GM19328 (cell line): Measurements from ENCODE around the gene SOX10.
"Not testable (repeated sequence)": the region's sequence is repeated elsewhere in the genome, so short reads cannot be mapped to it uniquely, and the experiment has no call there.

ENCODE experiments used
- ATAC-seq: cut with Tn5 transposase; IDR thresholded peaks from one replicate; pipeline ENCODE4 v1.9.1; 2021; ENCODE audit warnings: mild to moderate bottlenecking, moderate library complexity; ENCODE audit not compliant: unreplicated experiment

SOX10 gene

GRCh38 chr22:37986371-37986770 lies 2.0 kb upstream of the SOX10 start:
- ATAC-seq, result no peak

- no peak for ATAC-seq
Observed at GRCh38 chr22:37985751-37986281, 1.5 kb upstream of the SOX10 start.

DNA sequence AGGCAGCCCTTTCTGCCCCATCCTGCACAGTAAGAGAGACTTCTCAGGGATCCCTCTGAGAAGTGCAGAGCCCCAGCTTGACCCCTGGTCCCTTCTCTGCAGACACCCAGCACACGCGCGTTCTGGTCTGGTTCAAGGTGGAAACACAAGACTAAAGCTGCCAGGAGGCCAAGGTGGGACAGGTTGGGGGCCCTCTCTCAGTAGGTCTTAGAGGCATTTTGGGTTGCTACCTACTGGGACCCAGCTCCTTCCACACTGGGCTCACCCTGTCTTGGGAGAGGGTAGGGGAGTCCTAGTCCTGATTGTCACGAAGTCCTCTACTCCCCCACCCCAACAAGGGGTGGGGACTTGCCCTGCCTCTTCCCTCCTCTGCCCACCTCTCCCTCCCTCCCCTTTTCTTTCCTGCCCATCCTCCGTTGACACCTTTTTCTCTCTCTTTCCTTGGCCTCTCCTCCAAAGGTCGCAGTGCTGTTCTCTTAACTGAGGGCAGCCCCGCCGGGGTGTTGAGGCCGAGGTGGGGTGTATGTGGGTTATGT lies 763 bp upstream of the SOX10 start:
- no peak for ATAC-seq

DNA sequence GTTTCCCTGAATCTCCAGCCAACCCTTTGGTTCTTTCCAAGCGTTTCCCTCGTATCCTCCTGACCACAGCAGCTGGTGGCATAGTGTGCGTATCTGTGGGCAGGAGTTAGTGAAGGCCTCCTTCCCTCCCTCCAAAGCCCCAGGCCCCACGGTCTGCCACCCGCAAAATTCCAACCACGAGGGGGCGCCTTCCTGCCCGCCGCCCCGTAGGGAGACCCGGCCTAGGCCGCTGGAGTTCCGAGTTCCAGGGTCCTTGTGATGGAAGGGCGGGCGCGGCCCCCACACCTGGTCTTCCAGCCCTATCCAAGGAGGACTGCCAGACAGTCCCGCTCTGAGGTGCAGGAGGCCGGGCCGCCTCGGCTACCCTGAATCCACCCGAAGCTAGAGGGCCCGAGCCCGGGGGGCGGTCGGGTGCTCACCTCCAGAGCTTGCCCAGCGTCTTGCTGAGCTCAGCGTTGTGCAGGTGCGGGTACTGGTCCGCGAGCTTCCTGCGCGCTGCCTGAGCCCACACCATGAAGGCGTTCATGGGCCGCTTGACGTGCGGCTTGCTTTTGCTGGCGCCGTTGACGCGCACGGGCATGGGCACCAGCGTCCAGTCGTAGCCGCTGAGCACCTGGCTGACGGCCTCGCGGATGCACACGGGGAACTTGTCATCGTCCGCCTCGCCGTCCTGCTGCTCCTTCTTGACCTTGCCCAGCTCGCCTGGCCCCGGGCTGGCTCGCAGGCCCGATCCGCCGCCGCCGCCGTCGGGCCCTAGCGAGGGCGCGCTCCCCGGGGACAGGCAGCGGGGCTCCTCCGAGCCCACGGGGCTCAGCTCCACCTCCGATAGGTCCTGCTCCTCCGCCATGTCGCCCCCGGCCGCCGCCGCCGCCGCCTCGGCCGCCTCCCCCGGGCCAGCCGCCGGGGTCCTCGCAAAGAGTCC lies 1.2 kb downstream of the SOX10 start:
- no peak for ATAC-seq

GRCh38 chr22:37982151-37982785 lies 2.1 kb downstream of the SOX10 start:
- no peak for ATAC-seq

- ATAC-seq, result no peak
Observed at GRCh38 chr22:37981282-37982011, 2.9 kb downstream of the SOX10 start.

DNA sequence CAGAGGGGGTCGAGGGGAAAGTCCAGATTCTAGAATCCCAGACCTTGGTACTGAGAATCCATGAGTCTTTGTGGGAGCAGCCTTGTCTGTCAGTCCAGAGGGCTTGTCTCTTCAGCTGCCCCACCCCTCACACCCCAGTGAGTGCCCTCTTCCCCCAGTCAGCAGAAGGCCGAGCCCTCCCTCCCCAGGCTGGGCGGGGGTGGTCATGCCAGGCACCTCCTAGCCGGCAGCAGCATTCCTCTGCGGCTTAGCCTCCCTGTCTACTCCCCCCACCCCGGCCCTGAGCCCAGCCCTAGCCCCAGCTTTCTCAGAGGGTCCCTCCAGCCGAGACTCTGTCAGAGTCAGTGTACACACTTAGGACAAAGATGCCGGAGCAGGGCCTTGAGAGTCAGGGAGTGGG lies 4.6 kb downstream of the SOX10 start:
- no peak for ATAC-seq

DNA sequence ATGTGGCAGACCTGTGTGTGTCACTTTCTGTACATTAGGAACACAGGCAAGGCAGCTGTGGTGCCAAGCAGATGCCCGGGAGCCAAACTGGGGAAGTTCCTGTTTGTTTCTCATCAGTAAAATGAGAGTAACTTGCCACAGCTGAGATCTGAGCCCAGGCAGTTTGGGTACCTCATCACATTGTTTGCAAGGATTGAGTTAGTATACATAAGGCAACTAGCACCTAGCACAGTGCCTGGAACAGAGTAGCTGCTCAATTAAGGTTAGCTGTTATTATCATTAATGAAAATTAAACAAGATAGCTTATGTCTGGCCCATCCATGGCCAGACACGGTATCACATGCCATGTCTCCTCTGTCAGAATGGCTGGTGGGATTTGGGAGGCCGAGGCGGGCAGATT lies 7.8 kb downstream of the SOX10 start:
- no peak for ATAC-seq

DNA sequence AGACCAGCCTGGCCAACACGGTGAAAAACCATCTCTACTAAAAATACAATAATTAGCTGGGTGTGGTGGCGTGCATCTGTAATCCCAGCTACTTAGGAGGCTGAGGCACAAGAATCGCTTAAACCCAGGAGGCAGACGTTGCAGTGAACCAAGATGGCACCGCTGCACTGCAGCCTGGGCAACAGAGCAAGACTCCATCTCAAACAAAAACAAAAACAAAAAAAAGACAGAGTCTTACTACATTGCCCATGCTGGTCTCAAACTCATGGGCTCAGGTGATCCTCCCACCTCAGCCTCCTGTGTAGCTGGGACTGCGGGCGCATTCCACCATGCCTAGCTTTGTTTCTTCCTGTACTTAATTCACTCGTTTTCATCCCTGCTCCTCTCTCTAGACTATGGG lies 8.3 kb downstream of the SOX10 start:
- ATAC-seq, result not testable (repeated sequence)

DNA sequence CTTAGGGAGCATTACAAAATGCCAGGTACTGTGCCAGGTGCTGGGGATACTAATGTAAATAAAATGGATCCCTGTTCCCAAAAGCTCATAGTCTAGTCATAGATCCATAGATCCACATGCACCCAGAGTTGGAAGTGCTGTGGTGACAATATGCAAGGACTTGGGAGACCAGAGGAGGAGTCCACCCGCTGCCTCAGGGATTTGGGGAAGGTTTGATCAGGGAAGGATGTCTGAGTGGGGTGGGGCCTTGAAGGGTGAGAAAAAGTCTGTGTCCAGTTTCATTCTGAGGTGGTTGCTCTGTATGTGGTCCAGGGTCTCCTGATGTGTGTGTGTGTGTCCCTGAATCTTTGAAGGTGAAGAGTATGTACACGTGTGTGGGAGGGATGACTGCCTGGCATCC lies 9.2 kb downstream of the SOX10 start:
- ATAC-seq, result no peak

DNA sequence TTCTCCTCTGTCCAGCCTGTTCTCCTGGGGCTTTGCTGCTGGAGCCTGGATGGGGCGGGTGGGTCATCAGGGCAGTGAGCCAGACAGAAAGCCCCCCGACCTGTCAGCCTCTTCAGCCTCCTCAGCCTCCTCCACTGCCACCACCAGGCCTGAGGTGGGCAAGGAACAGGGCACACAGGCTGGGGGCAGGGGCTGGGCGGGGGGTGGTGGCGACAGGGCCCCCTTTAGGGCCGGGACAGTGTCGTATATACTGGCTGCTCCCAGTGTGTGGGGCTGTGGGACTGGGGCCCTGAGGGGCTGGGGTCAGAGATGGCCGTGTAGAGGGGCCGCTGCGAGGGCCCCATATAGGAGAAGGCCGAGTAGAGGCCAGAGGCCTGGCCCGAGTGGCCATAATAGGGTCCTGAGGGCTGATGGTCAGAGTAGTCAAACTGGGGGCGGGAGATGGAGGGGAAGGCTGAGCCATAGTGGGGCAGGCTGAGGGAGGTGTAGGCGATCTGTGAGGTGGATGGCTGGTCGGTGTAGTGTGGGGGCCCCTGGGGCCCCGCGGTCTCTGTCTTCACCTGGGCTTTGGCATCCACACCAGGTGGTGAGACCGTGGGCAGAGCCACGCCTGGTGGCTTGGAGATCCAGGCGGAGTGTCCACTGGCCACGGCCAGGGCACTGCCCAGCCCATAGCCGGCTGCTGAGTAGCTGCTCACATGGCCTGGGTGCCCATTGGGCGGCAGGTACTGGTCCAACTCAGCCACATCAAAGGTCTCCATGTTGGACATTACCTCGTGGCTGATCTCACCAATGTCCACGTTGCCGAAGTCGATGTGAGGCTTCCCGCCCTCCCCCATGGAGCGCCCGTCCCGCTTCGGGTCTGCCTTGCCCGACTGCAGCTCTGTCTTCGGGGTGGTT lies 10.8 kb downstream of the SOX10 start:
- ATAC-seq, result no peak

DNA sequence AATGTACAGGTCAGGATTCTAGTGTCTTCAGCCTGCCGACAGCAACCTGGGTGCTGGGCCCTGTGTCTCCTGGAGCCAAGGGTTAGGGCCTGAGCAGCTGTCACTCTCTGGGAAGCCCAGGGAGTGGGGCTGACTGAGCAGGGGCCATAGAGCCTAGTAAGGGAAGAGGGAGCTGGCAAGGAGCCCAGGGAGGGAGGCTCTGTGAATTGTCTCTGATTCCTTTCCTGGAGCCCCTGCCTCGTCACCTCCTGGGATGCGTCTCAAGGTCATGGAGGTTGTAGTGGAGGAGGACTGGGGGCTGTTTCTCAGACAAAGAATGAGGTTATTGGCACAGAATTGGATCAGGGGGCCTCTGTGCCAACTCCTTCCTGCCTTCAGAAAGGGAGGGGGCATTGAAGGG lies 11.8 kb downstream of the SOX10 start:
- no peak for ATAC-seq

DNA sequence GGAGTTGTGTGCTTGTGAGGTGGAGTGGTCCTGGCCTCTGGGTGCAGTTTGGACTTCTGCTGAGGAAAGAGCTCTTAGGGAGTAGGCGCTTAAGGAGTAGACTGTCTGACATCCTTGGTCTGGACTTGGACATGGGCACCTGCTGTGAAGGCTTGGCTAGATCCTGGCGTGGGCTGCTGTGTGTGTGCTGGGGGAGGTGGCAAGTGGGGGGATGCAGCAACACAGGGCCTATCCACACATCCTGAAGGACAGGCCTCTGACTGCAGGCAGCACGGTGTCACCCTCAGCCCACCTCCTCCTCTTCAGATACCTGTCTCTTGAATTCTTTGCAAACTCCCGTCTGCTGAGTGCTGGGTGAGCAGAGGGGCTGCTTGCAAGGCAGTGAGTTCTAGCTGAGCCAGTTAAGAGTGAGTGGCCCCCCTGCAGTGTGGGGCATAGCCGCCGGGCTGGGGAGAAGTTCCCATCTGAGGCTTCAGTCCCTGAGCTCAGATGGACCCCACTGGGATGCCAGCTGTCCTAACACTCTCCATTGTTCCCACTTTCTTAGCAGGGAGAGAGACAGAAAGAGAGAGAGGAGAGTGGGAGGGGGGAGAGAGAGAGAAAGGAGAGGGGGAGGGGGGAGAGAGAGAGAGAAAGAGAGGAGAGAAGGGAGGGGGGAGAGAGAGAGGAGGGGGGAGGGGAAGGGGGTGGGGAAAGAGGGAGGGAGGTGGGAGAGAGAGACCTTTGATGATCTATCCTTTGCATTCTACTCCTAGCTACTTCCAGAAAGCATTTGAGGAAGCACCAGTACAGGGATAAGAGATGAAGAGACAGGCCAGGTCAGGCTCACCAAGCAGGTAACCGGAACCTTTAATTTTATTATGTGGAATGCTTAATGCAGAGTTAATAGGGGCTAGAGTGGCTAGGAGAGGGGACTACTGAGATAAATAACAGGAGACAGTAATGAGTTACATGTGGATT lies 12.6 kb downstream of the SOX10 start:
- ATAC-seq, result no peak

DNA sequence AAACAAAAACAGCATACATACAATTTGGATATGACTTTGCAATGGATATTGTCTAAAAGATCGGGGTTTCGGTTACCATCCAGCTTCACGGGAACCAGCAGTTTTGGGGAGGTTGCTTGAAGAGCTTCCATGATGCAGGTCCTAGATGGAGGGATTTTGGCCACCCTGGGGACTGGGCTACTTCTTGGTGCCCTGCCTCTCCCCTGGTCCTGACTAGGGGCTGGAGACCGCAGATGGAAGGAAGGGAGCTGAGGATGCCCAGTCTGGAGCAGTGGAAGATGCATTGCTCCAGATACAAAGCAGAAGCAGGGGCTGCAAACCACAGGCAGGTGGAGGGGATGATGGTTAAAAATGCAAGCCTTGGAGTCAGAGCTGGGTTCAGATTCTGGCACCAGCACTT lies 13.5 kb downstream of the SOX10 start:
- no peak for ATAC-seq

DNA sequence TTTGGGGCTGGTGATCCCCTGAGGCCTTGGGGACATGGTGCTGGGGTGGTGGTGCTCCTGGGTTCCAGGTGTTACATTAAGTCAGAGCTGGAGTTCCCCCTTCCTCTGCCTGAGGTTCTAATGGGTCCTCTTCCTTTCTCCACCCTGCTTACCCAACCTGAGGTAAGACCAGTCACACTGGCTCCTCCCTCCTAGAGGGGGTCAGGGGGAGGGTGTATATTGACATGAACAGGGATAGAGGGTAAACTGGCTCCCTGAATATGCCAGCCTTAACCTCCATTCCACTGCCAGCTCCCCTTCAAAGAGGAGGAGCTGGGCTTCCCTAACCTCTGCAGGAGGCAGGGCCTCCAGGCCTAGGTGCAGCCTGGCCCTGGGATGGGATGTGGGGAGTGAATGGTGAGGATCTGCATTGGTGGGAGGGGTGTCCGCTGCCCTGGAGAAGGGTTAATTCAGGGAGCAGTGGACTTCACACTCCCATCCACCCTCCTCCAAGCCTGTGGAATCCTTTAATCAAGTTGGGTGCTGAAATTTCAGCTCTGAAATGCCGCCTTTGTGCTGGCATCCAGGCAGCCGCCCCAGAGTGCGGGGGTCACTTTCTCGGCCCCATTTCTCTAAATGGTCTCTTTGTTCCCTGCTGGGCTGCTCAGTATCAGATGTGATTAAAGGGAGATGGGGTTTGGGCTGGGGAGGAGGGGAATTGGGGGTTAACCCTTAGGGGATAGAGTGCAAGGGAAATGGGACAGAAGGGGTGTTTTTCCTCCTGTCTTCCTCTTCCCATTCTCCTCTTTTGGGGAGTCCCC lies 15.7 kb downstream of the SOX10 start:
- ATAC-seq, result no peak

DNA sequence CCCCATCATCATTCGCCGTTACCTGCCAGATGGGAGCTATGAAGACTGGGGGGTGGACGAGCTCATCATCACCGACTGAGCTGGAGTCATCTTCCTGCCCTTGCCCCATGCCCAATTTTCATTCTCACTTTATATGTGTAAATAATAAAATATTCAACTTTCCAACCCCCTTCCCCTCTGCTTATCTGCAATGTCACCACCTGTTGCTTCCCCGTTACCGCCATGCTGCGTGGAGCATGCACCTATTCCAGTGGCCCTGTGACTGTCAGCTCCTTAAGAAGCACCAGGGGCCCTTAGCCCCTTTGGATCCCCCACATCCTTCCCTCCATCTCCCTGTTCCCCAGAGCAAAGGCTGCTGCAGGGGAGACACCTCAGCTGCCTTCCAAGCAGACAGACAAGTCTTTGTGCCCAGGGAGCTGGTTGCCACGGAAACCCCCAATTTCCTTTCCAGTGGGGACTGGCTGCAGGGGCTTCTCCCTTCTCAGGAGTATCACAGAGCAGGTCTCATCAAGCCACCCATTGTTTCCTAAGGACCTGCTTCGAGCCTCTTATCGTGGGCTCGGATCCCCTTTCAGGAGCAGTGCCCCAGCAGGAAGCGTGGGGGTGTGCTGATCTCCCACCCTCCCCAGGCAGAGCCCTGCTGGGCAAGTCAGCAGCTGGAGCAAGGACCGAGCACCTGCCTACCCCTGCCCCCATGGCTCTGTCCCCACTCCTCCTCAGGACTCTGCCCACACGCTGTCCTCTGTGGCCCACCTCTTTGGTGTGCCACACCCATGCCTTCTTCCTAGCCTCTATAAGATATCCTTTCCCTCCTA lies 16.5 kb downstream of the SOX10 start:
- ATAC-seq, result no peak

DNA sequence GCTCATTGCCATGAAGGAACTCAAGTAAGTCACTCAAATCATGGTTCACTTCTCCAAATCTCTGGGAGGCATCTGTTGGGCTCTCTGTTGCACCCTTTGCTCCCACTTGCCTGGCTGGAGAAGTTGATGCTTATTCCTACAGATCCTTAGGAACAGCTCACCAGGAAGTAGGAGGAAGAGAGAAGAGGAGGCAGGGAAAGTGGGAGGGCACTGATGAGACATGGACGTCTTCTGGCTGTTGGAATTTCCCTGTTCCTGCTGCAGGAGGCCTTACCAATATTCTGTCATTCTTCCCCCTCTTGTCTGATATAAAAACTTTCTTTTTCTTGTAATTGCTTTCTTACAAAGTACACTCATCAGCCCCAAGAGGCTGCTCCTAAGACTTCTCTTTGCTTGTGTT lies 17.2 kb downstream of the SOX10 start:
- no peak for ATAC-seq
